Activated T-cell treated with anti-CD3 and anti-CD28 coated beads for 1 hour (primary cell): ENCODE results near the gene CCL26.

ENCODE experiments used
- DNase-seq: peaks from one replicate; pipeline ENCODE4 v3.0.0-alpha.2; 2020; ENCODE audit warnings: low read depth

CCL26 gene, protein sequence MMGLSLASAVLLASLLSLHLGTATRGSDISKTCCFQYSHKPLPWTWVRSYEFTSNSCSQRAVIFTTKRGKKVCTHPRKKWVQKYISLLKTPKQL

DNA sequence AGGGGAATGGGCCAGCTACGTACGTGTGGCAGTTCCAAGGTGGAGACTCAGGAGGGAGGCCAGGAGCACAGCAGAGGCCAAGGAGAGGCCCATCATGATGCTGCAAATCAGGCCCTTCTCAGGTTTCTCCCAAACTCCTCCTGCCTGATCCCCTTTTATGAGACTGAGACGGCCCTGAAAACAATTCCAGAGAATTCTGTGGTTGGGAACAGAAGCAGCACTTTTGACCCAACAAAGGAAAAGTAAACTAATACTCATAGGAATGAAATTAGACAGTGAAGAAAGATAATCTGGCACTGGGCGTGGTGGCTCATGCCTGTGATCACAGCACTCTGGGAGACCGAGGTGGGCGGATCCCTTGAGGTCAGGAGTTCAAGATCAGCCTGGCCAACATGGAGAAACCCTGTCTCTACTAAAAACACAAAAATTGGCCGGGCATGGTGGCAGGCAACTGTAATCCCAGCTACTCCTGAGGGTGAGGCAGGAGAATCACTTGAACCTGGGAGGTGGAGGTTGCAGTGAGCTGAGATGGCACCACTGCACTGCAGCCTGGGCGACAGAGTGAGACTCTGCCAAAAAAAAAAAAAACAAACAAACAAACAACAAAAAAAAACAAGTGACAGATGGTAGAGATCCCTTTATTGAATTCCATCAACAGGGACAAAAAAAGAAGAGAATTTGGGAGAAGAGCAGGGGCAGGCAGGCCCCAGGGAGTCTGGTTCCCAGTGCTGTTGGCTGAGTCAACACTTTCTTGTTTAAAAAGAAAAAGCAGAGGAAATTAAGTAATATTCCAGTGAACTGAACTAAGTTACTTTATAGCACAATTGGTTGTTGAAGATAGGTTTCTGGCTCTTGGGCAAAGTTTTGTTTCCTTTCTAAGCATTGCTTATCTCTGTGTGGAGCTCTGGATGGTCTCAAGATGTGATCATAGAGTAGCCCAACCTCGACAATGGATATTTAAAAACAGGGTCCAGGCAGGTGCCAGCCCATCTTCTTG lies at the start of gene CCL26:
Gene CCL26, minus strand, starts transcription at position 131 of the 997 bp plus-strand sequence. Its CDS starts 35 bp downstream, at position 96.
- no peak for DNase-seq

DNA sequence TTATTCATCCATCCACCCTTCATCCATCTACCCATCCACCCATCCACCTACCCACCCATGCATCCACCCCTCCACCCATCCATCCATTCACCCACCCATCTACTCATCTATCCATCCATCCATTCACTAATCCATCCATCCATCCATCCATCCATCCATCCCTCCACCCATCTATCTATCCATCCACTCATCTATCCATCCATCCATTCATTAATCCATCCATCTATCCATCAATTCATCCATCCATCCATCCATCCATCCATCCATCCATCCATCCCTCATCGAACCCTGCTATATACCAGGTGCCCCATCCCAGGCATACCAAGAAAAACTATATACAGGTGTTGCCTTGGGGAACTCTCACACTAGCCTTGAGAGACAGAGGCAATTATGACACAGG lies 48.7 kb upstream of the CCL26 start:
- DNase-seq, result no peak

DNA sequence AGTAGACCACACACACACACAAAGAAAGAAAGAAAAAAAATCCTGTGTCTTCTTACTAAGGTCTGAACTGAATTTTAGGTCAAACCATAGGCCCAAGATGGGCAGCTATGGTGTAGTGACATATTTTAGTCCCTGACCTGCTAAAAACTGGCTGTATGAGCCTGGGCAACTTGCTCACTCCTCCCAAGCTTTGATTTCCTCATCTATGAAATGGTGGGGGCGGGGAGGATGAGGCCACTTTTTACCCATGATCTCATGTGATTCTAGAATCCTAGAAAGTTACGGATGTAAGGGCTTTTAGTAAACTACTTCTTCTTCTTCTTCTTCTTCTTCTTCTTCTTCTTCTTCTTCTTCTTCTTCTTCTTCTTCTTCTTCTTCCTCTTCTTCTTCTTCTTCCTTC lies 47.7 kb upstream of the CCL26 start:
- DNase-seq, result no peak

DNA sequence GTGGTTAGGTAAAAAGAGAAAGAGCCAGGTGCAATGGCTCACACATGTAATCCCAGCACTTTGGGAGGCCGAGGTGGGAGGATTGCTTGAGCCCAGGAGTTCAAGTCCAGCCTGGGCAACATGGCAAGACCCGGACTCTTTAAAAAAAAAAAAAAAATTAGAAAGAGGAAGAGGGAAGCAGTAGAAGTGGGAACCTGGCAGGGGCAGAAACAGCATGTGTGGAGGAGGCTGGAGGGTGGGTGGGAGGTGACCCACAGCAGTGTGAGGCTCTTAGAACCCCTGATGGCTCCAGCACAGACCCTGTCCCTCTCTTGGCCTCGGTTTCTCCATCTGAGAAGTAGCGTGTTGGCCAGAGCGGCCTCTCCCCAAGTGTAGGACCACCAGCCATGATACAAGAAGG lies 46.5 kb upstream of the CCL26 start:
- no peak for DNase-seq

DNA sequence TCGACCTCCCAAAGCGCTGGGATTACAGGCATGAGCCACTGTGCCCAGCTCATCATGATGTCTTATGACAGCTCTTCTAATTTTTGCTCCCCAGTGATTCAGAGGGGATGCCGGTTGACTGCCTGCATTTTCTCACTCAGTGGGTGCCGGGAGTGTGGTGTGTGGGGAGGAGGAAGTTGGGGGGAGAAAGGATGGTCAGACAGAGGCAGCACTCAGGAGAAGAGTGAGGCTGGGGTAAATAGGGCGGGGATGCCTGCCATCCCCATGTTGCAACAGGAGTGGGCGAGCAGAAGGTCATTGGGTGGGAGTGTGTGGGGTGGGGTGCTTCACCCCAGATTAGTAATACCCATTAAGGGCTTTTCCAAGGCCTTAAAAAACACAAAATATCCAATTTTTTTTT lies 45.1 kb upstream of the CCL26 start:
- no peak for DNase-seq

DNA sequence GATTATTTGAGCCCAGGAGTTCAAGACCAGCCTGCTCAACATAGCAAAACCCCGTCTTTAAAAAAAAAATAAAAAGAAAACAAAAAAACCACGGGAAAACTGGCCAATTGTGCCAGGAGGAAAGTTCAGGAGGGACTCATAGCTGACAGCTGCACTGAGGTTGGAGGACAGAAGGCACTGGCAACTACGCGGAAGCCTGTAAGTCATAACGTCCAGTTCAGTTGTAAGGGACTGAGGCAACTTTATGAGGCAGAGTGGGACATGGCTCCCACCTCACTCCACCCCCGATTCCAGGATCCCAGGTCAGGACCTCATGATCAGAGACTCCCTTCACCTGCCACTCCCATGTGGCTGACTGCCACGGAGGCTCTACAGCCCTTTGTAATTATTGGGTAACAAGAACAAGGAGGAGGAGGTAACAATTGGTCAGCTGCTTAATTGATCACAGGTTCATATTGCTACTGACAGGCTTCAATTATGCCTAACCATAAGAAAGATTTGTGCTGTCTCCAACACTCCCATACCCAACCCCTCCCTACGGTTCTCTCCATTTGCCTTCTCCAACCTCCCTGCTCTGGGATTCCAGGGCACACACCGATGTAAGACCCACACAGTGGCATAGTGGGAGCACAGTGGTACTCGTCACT lies 43.5 kb upstream of the CCL26 start:
- no peak for DNase-seq

DNA sequence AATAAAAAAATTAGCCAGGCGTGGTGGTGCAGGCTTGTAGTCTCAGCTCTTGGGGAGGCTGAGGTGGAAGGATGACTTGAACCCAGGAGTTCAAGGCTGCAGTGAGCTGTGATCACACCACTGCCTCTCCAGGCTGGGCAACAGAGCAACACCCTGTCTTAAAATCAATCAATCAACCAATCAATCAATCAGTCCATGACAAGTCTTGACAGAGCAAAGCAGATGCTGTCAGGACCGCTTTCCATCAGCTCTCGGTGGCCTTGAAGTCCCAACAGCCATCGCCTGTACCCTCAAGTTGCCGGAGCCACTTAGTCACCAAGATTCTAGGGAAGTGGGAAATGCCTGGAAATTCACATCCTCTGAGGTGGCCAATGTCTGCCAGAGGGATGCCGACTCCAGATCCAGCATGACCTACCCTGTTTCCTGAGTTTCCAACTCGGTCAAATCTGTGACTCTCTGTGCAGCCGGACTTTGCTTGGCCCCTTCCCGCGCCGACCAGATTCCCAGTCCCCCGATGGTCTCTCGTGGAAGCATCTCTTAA lies 42.5 kb upstream of the CCL26 start:
- DNase-seq, result no peak

DNA sequence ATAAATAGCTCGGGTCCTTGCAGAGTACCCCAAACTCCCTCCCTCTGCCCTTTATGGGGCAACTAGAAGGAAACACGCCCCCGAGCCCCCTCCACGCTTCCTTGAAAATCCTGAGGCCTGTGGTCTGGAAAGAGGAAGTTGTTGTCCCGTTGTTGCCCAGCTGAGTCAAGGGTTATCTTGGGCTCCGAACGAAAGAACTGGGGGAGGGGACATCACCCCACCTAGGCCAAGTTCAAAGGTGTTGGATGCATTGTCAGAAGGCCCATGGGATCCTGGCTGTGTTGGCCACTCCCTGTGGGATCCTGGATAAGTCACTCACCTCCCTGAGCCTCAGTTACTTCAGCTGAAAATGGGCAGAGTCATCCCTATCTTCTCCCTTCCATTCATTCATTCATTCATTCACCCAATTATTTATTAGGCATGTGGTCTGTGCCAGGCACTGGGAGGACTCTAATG lies 41.8 kb upstream of the CCL26 start, which contains the start of gene CCL24:
Gene CCL24, minus strand, starts transcription at position 26 of the 456 bp plus-strand sequence. CDS start 91 bp downstream, outside the sequence.
- no peak for DNase-seq

DNA sequence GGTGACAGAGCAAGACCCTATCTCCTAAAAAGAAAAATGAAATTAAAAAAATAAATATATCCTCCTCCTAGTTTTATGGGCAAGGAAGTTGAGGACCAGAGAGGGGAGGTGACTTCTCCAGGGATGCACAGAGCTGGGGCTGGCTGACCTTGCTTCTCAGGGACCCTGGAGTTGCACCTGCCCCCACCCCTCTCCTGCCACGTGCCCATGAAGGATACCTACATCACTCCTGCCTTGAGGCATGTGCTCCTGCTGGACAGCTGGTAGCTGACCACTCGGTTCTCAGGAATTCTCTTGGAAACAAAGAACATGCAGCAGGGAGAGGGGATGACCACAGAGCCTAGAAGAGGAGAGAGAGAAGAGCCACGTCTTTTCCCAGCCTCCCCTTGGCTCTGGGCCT lies 41.1 kb upstream of the CCL26 start:
- DNase-seq, result no peak

DNA sequence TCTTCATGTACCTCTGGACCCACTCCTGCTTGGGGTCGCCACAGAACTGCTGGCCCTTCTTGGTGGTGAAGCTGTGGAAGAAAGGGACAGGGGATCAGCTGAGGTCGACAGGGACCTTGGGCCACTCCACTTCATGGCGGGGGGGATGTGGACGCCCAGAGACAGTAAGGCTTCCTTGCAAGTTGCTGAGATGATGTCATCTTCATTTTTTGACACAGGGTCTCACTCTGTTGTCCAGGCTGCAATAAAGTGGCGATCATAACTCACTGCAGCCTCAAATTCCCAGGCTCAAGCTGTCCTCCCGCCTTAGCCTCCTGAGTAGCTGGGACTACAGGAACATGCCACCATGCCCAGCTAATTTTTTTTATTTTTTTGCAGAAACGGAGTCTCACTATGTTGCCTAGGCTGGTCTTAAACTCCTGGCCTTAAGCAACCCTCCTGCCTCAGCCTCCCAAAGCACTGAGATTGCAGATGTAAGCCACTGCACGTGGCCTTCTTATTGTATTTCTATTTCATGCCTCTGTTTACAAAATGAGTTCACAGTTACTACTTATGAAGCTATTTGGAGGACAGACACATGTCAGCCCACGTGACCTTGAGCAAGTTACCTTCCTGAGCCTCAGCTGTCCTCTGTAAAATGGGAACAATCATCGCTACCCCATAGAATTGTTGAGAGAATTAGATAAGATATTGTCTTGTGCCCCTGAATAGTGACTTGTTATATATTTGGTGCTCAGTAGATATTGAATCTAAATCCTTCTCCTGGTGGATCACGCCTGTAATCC lies 40.1 kb upstream of the CCL26 start:
- DNase-seq, result no peak

DNA sequence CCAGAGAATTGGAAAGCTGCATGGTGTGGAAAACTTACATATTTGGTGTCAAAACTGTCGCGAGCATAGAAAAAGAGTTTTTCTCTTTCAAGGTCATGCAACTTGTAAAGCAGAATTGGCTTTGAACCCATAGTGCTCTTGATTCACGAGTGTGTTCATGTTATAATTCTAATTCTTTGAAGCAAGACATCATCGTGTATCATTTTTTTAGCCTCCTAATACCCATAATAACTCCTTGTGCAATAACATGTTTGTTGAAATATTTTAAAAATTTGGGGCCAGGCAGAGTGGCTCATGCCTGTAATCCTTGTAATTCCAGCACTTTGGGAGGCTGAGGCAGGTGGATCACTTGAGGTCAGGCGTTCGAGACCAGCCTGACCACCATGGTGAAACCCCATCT lies 37.4 kb upstream of the CCL26 start:
- DNase-seq, result no peak

DNA sequence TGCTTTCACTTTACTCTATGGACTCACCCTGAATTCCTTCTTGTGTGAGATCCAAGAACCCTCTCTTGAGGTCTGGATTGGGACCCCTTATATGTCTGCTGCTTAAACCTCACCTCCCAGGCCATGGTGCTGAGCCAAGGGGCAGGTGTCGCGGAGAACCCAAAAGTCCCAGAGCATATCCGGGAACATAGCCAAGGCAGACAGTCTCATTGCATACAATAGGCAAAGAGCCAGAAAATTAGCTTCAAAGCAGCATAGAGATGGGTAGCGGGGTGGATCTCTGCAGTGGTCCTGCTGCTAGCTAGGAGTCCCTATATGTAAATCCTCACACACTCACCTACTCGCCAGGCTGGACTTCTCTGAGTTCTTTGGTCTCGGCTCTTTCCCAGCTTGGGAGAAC lies 36.1 kb upstream of the CCL26 start:
- no peak for DNase-seq

DNA sequence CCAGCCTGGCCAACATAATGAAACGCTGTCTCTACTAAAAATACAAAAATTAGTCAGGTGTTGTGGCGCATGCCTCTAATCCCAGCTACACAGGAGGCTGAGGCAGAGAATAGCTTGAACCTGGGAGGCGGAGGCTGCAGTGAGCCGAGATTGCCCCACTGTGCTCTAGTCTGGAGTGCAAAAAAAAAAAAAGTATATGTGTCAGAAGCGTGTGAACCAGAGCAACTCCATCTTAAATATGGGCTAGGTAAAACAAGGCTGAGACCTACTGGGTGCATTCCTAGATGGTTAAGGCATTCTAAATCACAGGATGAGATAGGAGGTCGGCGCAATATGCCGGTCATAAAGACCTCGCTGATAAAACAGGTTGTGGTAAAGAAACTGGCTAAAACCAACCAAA lies 35.4 kb upstream of the CCL26 start:
- DNase-seq, result no peak

DNA sequence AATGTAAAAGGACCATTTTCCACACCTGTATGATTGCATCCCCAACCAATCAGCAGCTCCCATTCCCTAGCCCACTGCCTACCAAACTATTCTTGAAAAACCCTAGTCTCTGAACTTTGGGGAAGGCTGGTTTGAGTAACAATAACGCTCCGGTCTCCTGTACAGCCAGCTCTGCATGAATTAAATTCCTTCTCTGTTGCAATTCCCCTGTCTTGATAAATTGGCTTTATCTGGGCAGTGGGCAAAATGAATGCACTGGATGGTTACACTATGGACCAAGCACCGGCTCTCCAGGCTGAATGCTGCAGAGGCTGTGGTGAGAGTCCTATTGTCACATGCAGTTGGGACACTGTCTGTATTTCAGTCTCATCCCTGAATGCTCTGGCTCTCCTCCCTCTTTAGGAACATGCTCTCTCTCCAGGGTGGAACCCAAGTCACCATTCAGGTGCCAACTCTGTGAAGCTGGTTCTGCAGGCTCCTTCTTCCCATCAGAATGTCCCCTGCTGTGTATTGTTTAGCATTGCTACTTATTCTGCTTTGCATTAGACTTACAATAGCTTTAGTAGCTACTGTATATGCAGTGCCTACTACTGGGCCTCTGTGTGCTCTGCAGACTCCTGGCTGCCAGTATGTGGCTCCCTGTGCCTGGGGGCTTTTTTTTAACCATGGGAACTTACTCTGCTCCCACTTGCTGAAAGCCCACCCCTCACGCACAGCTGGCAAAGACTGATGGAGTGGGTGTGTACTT lies 34.7 kb upstream of the CCL26 start:
- no peak for DNase-seq

DNA sequence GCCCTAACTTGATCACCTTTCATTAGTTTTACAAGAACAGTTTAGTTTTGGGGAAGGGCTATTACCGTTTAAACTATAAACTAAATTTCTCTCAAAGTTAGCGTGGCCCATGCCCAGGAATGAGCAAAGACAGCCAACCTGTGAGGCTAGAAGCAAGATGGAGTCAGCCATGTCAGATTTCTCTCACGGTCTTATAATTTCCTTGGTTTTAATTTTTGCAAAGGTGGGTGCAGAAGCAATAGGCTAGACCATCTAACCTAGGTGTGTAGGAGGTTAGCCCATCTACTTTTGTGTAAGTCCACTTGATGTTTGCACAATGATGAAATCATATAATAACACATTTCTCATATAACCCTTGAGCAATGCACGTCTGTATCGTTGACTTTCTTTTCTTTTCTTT lies 32.7 kb upstream of the CCL26 start:
- no peak for DNase-seq

DNA sequence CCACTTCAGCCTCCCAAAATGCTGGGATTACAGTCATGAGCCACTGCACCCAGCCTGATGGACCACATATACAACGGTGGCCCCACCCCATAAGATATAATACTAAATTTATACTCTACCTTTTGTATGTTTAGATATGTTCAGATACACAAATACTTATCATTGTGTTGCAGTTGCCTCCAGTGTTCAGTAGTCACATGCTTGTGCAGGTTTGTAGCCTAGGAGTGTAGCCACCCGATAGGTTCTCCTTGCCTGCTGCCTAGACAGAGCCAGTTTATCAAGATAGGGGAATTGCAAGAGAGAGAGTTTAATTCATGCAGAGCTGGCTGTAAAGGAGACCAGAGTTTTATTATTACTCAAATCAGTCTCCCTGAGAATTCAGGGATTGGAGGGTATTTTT lies 32.0 kb upstream of the CCL26 start:
- no peak for DNase-seq

DNA sequence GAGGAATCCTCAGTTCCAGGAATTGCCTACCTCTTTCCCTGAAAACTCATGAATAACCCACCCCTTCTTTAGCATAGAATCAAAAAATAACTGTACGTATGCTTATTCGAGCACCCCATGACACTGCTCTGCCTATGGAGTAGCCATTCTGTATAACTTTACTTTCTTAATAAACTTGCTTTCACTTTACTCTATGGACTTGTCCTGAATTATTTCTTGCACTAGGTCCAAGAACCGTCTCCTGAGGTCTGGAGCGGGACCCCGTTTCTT lies 30.5 kb upstream of the CCL26 start:
- no peak for DNase-seq

DNA sequence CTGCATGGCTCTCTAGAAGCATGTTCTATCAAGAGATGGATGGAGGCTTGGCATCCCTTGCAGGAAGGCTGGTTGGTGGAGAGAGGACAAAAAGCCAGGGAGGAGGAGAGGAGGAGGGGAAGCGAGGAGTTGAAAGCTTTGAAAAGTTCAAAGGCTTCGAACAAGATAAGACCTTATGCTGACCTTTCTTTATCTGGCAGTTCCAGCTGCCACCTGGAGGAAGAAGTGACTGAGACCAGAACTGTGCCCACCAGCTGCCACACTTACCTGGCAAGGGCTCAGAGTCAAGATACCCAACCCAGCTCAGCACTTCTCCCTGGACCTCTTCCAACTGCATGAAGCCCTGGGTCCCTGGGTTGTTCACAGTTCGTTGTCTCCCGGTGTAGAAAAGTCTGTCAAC lies 26.8 kb upstream of the CCL26 start:
- no peak for DNase-seq

DNA sequence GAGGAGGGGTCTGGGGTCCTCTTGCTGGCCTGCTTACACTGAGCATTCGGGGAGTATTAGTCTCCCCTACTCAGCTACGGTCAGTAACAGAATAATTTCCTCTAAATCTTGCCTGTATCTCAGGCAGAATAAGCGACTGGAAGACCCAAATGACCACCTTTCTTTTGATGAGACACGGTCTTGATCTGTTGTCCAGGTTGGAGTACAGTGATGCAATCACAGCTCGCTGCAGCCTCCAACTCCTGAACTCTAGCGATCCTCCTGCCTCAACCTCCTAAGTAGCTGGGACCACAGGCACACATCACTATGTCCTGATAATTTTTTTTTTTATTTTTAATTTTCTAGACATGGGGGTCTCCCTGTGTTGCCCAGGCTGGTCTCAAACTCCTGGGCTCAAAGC lies 24.4 kb upstream of the CCL26 start:
- no peak for DNase-seq

DNA sequence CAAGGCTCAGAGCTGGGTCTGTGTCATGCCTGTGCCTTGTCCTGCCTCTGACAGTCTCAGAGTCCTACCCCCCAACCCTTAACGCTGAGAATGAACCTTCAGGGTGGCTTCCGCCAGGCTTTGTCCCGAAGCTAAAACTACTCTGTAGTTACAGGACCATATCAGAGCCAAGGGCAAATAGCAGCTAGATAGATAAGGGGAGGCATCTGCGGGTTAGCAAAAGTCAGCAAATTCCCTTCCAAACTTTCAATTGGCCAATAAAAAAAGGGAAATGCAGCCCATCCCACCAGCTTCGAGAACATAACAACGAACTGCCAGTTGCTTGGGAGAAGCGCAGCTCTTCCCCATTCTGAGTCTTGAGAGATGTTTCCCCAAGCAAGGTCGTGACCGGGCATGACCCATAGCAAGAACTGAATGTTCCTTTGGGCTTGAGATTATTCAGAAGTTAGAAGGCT lies 23.8 kb upstream of the CCL26 start:
- DNase-seq, result no peak

DNA sequence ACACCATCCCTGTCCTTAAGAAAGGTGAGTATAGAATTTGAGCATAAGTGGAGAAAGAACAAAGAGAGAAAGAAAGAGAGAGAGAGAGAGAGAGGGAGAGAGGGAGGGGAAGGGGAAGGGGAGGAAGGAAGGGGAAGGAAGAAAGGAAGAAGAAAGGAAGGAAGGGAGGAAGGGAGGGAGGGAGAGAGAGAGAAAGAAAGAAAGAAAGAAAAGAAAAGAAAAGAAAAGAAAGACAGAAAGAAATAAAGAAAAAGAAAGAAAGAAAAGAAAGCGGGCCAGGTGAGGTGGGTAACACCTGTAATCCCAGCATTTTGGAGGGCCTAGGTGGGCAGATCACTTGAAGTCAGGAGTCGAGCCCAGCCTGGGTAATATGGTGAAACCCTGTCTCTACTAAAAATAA lies 21.7 kb upstream of the CCL26 start:
- DNase-seq, result no peak
